HCT116 (cell line): ENCODE measurements around the gene IFI44. TPM values are rescaled to one million over a fixed set of nuclear protein-coding genes. Genes with fewer than 3 reads are reported as not detected.

ENCODE experiments used
- ATAC-seq: fragments of 200-7000 bp; cut with Tn5 transposase; 2 replicates; pipeline ENCODE4 v1.9.1; 2020; ENCODE audit warnings: mild to moderate bottlenecking, moderate library complexity
- BruUV-seq: library from RNA; stranded (reverse); fragments of 400-500 nt; replicated peaks from 2 replicates; lab custom pipeline; 2021; lab: Mats Ljungman, UMichigan
- CTCF ChIA-PET: fragments of 300-600 bp; sonication (Branson Sonifier 250); formaldehyde crosslinking; loops from one replicate; lab custom pipeline; 2021; ENCODE audit warnings: antibody characterized with exemption; lab: Charles Lee
- POLR2A ChIA-PET: fragments of 300-600, 350-600 bp; sonication (Branson Sonifier 250); formaldehyde crosslinking; loops from one replicate; lab custom pipeline; 2021; ENCODE audit warnings: antibody characterized with exemption; lab: Charles Lee
- RAD21 ChIA-PET, 2 experiments: fragments of 300-600 bp; sonication (Branson Sonifier 250); formaldehyde crosslinking; loops; one replicate each; lab custom pipeline; 2023; ENCODE audit warnings: low total read pairs in 2 of 2; ENCODE audit not compliant: uncharacterized antibody in 2 of 2, unreplicated experiment in 2 of 2, low non-redundant PET in 1 of 2; lab: Charles Lee
- DNase-seq: peaks from one replicate; pipeline ENCODE4 v3.0.0-alpha.2; 2010; ENCODE audit warnings: low read depth, low spot score
- H2AFZ ChIP-seq: fragments of 200-600 bp; shearing (Covaris generic), sonication (generic); 2 replicates; pipeline ENCODE4 v1.6.1; 2017; ENCODE audit warnings: low read depth, mixed run types, mixed read lengths, antibody characterized with exemption, low read length; ENCODE audit not compliant: poor library complexity, severe bottlenecking
- H3K27ac ChIP-seq: 2 replicates; pipeline ENCODE4 v1.5.1; 2012; ENCODE audit warnings: low read depth, low read length
- H3K27me3 ChIP-seq: fragments of 200-600 bp; sonication (generic); 2 replicates; pipeline ENCODE4 v1.6.1; 2016; ENCODE audit warnings: mixed run types, low read length, mixed read lengths; ENCODE audit not compliant: insufficient read depth
- H3K36me3 ChIP-seq, 2 experiments: fragments of 200-500 bp in 1 of 2; fragments of 200-600 bp in 1 of 2; sonication (Bioruptor generic) in 1 of 2; sonication (generic) in 1 of 2; 2 replicates each; pipeline versions ENCODE4 v1.5.1 to v1.6.1; 2014 to 2016; ENCODE audit warnings: low read length in 2 of 2, inconsistent platforms in 1 of 2, mixed read lengths in 1 of 2, mixed run types in 1 of 2; ENCODE audit not compliant: insufficient read depth in 2 of 2, control insufficient read depth in 1 of 2
- H3K4me1 ChIP-seq, 2 experiments: fragments of 200-600 bp in 1 of 2; sonication (generic) in 1 of 2; 2 replicates each; pipeline versions ENCODE4 v1.5.1 to v1.6.1; 2012 to 2017; ENCODE audit warnings: low read length in 2 of 2, inconsistent platforms in 1 of 2, mild to moderate bottlenecking in 1 of 2, mixed read lengths in 1 of 2, mixed run types in 1 of 2, moderate library complexity in 1 of 2; ENCODE audit not compliant: insufficient read depth in 2 of 2, control insufficient read depth in 1 of 2
- H3K4me2 ChIP-seq: fragments of 200-600 bp; sonication (generic); 2 replicates; pipeline ENCODE4 v1.6.1; 2017; ENCODE audit warnings: mixed run types, low read length, mixed read lengths
- H3K4me3 ChIP-seq, 2 experiments: fragments of 200-600 bp in 1 of 2; sonication (generic) in 1 of 2; replicated peaks in 1 of 2; 2 replicates each; pipeline ENCODE4 v1.5.1; 2011 to 2016; ENCODE audit warnings: low read length in 2 of 2, control low read depth in 1 of 2, low read depth in 1 of 2, mild to moderate bottlenecking in 1 of 2, mixed read lengths in 1 of 2, mixed run types in 1 of 2
- H3K79me2 ChIP-seq: fragments of 200-600 bp; sonication (generic); 2 replicates; pipeline ENCODE4 v1.6.1; 2017; ENCODE audit warnings: mild to moderate bottlenecking, mixed run types, low read length, moderate library complexity, mixed read lengths; ENCODE audit not compliant: insufficient read depth
- H3K9ac ChIP-seq: fragments of 200-600 bp; sonication (generic); 2 replicates; pipeline ENCODE4 v1.6.1; 2016; ENCODE audit warnings: low read length, mixed read lengths
- H3K9me2 ChIP-seq: fragments of 200-600 bp; sonication (generic), shearing (Covaris generic); 2 replicates; pipeline ENCODE4 v1.6.1; 2017; ENCODE audit warnings: mixed run types, mild to moderate bottlenecking, moderate library complexity; ENCODE audit not compliant: insufficient read depth
- H3K9me3 ChIP-seq, 2 experiments: fragments of 200-500 bp in 1 of 2; fragments of 200-600 bp in 1 of 2; sonication (Bioruptor generic) in 1 of 2; sonication (generic) in 1 of 2; 2 replicates each; pipeline ENCODE4 v1.6.1; 2014 to 2017; ENCODE audit warnings: low read length in 2 of 2, mixed read lengths in 2 of 2, inconsistent platforms in 1 of 2, low read depth in 1 of 2, mild to moderate bottlenecking in 1 of 2, mixed run types in 1 of 2, moderate library complexity in 1 of 2; ENCODE audit not compliant: control insufficient read depth in 1 of 2, insufficient read depth in 1 of 2
- H4K20me1 ChIP-seq: fragments of 200-600 bp; sonication (generic), shearing (Covaris generic); 2 replicates; pipeline ENCODE4 v1.6.1; 2017; ENCODE audit warnings: mixed run types, mild to moderate bottlenecking, moderate library complexity; ENCODE audit not compliant: insufficient read depth
- ATF3 ChIP-seq: IDR thresholded peaks from 2 replicates; pipeline ENCODE4 v1.6.1; 2012
- CBX3 ChIP-seq: IDR thresholded peaks from 2 replicates; pipeline ENCODE4 v1.6.1; 2012; ENCODE audit warnings: low read depth
- CEBPB ChIP-seq: IDR thresholded peaks from 2 replicates; pipeline ENCODE4 v1.6.1; 2012; ENCODE audit warnings: low read depth
- CTCF ChIP-seq, 3 experiments: fragments of 200-600 bp in 1 of 3; sonication (generic) in 1 of 3; IDR thresholded peaks in 2 of 3; conservative IDR thresholded peaks in 1 of 3; 2 replicates each; pipeline ENCODE4 v1.5.1; 2012 to 2017; ENCODE audit warnings: low read depth in 2 of 3, low read length in 2 of 3, antibody characterized with exemption in 1 of 3, borderline replicate concordance in 1 of 3, control low read depth in 1 of 3, mild to moderate bottlenecking in 1 of 3, mixed read lengths in 1 of 3, mixed run types in 1 of 3, moderate library complexity in 1 of 3; ENCODE audit not compliant: insufficient read depth in 1 of 3
- FOSL1 ChIP-seq: IDR thresholded peaks from 2 replicates; pipeline ENCODE4 v1.6.1; 2012; ENCODE audit warnings: low read depth
- JUND ChIP-seq: IDR thresholded peaks from 2 replicates; pipeline ENCODE4 v1.6.1; 2012
- RAD21 ChIP-seq: IDR thresholded peaks from 2 replicates; pipeline ENCODE4 v1.6.1; 2012; ENCODE audit warnings: low read depth, mild to moderate bottlenecking
- SP1 ChIP-seq: IDR thresholded peaks from 2 replicates; pipeline ENCODE4 v1.6.1; 2012; ENCODE audit warnings: low read depth
- TCF7L2 ChIP-seq: IDR thresholded peaks from 2 replicates; pipeline ENCODE4 v1.7.0; 2011; ENCODE audit warnings: borderline replicate concordance, inconsistent platforms; ENCODE audit not compliant: insufficient read depth, insufficient read length; ENCODE audit errors: extremely low read depth
- YY1 ChIP-seq: IDR thresholded peaks from 2 replicates; pipeline ENCODE4 v1.6.1; 2011; ENCODE audit warnings: low read length, low read depth, moderate library complexity, mild to moderate bottlenecking; ENCODE audit not compliant: insufficient replicate concordance; ENCODE audit errors: extremely low read depth
- ZBTB33 ChIP-seq: IDR thresholded peaks from 2 replicates; pipeline ENCODE4 v1.6.1; 2011; ENCODE audit warnings: mild to moderate bottlenecking, low read length, moderate library complexity; ENCODE audit not compliant: insufficient replicate concordance; ENCODE audit errors: extremely low read depth
- ZFX ChIP-seq: fragments of 450-650 bp; IDR thresholded peaks from 2 replicates; pipeline ENCODE4 v1.6.1; 2017
- ZNF274 ChIP-seq: fragments of 200-500 bp; sonication (Bioruptor generic); IDR thresholded peaks from 2 replicates; pipeline ENCODE4 v1.6.1; 2014; ENCODE audit warnings: mild to moderate bottlenecking, low read depth, low read length, inconsistent platforms
- intact Hi-C: fragments of 100-400 bp; cut with micrococcal nuclease; formaldehyde crosslinking; loops from 2 replicates; pipeline ENCODE4 v1.10.0; 2022
- total RNA-seq: library from RNA; stranded (reverse); gene quantifications from one replicate; pipeline ENCODE4 v1.2.1, GENCODE V29; 2021; ENCODE audit not compliant: unreplicated experiment

IFI44 gene
- total RNA-seq, 1 experiment from 2014 or later: 0.66 TPM

- TF ChIP-seq CTCF (IDR thresholded peaks at IDR 0.05 in 2 of 3, conservative IDR thresholded peaks at IDR 0.05 in 1 of 3; ENCODE audit: borderline replicate concordance in 1 of 3, insufficient read depth in 1 of 3, low read depth in 2 of 3, low read length in 2 of 3): no peak
- TF ChIP-seq, all 23 proteins: peak for 0
Measured at GRCh38 chr1:78601068-78601467, 48.6 kb upstream of the IFI44 start (continued).

GRCh38 chr1:78603206-78603605, 46.4 kb upstream of the IFI44 start:
- POLR2A ChIA-PET: no interaction called here
- BruUV-seq: no TSS peak
- no peak overlapping the region for H2AFZ ChIP-seq

More at GRCh38 chr1:78603206-78603605, 46.4 kb upstream of the IFI44 start:
- Histone ChIP-seq H3K4me1 (no peaks in the 10 kb centered on the region), H3K9me2 (no peaks in the 10 kb centered on the region), H3K9ac (no peak overlapping the region), H4K20me1 (no peaks in the 10 kb centered on the region), H3K9me3 (no peaks in the 10 kb centered on the region), H3K27ac (no peak overlapping the region), H3K79me2 (no peaks in the 10 kb centered on the region), H3K36me3 (no peaks in the 10 kb centered on the region), H3K4me2 (no peak overlapping the region), H3K4me3 (no peak overlapping the region), H3K27me3 (no peaks in the 10 kb centered on the region)
- RAD21 ChIA-PET: no interaction called here
- CTCF ChIA-PET: interaction anchor here (1.4 kb wide), 1 partner anchor 14 kb away, joined by 9 read pairs; no protein-coding TSS in a partner anchor
- TF ChIP-seq SP1: no peak
- no peak for TF ChIP-seq ZNF274
- no peak for TF ChIP-seq JUND
- no peak for TF ChIP-seq TCF7L2
- TF ChIP-seq CBX3: no peak
- no peak for TF ChIP-seq CTCF (IDR thresholded peaks at IDR 0.05 in 2 of 3, conservative IDR thresholded peaks at IDR 0.05 in 1 of 3; ENCODE audit: borderline replicate concordance in 1 of 3, insufficient read depth in 1 of 3, low read depth in 2 of 3, low read length in 2 of 3)
- TF ChIP-seq ATF3: no peak
- no peak for TF ChIP-seq CEBPB
- TF ChIP-seq FOSL1: no peak
- TF ChIP-seq ZBTB33: no peak
- no peak for TF ChIP-seq ZFX
- no peak for TF ChIP-seq YY1
- no peak for TF ChIP-seq RAD21
- ATAC-seq (no peak), DNase-seq (no peak)
- intact Hi-C loops: no loop called here
